MV-4-11 (cell line): ENCODE results near the gene RNF138.
"Not testable (repeated sequence)": the region's sequence is repeated elsewhere in the genome, so short reads cannot be mapped to it uniquely, and the experiment has no call there.

Source experiments
- DNase-seq: peaks from one replicate; lab custom pipeline; 2025; lab: John Stamatoyannopoulos, UW

Gene RNF138

GRCh38 chr18:32095900-32096229 lies 4.2 kb downstream of the RNF138 start:
- no peak for DNase-seq

- no peak for DNase-seq
These were observed 5.3 kb downstream of the RNF138 start for GRCh38 chr18:32096946-32097345.

DNA sequence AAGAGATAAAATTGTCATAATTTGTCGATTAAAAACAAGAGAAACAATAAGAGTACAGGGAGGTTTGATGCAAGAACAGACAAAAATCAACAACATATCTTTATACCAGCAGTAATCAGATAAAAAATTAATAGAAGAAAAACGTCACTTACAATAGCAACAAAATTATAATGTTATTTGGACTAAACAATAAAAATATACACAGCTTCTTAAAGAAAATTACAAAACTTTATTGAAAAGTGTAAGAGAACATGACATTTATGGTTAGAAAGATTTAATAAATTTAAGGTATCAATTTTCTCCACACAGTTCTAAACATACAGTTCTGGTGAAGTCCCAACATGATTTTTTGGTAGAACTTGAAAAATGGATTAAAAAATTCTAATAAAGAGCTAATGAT lies 12.8 kb downstream of the RNF138 start:
- no peak for DNase-seq

DNA sequence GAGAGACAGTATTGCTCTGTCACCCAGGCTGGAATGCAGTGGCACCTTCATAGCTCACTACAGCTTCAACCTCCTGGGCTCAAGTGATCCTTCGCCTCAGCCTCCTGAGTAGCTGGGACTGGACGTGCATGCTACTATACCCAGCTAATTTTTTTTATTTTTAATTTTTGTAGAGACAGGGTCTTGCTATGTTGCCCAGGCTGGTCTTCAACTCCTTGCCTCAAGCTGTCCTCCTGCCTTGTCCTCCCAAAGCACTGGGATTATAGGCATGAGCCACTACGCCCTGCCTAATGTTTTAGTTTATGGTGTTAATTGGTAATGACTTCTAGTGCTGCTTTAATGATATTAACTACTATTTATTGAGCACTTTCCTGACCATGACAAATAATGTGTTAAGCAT lies 18.3 kb downstream of the RNF138 start:
- DNase-seq = no peak

GRCh38 chr18:32111706-32112105 lies 20.0 kb downstream of the RNF138 start:
- no peak for DNase-seq

- no peak for DNase-seq
These were observed 21.2 kb downstream of the RNF138 start for GRCh38 chr18:32112826-32113225.

GRCh38 chr18:32114293-32114942 lies 22.7 kb downstream of the RNF138 start:
- DNase-seq = no peak

GRCh38 chr18:32122039-32122438 lies 30.4 kb downstream of the RNF138 start:
- DNase-seq = no peak

DNA sequence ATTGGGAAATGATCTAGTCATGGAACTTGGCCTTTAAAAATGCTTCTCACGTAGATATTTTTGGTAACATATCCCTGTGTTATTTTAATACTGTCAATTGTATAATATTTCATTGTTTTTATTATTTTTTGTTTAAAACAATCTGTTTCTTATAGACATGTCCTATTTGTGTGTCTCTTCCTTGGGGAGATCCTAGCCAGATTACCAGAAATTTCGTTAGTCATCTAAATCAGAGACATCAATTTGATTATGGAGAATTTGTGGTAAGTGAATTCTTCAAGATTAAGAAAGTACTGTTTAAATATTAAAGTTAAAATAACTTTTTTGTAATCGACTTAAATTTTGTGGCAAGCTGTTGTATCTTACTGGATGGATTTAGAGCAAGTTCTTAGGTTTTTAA lies 34.9 kb downstream of the RNF138 start:
- DNase-seq = no peak

DNA sequence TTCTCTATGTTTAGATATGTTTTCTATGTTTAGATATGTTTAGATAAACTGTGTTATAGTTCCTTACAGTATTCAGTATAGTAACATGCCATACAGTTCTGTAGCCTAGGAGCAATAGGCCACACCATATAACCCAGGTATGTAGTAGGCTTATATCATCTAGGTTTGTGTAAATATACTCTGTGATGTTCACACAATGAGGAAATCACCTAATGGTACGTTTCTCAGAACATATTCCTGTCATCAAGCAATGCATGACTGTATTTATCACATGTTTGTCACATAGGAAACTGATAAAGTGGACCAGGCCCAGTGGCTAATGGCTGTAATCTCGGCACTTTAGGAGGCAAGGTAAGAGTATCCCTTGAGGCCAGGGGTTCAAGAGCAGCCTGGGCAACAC lies 44.0 kb downstream of the RNF138 start:
- no peak for DNase-seq

DNA sequence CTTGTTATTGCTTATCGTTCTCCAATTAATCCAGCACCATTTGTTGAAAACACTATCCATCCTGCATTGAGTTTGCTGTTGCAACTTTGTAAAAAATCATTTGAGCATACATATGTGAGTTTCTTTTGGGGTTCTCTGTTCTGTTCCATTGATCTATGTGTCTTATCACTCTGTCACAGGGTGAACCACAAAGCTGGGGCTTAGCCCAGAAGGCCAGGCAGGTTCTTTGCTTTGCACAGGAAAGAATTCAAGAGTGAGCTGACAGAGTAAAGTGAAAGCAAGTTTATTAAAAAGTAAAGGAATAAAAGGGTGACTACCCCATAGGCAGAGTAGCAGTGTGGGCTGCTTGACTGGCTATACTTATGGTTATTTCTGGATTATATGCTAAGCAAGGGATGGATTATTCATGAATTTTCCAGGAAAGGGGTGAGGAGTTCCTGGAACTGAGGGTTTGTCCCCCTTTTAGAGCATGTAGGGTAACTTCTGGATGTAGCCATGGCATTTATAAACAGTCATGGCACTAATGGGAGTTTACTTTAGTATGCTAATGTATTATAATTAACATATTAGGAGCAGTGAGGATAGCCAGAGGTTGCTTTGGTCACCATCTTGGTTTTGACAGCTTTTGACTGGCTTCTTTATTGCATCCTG lies 46.8 kb downstream of the RNF138 start:
- no peak for DNase-seq

DNA sequence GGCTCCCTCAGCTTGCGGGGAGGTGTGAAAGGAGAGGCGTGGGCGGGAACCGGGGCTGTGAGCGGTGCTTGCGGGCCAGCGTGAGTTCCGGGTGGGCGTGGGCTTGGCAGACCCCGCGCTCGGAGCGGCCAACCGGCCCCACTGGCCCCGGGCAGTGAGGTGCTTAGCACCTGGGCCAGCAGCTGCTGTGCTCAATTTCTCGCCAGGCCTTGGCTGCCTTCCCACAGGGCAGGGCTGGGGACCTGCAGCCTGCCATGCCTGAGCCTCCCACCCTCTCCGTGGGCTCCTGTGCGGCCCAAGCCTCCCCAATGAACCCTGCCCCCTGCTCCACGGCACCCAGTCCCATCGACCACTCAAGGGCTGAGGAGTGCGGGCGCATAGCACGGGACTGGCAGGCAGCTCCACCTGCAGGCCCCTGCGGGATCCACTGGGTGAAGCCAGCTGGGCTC lies 48.2 kb downstream of the RNF138 start:
- no peak for DNase-seq

DNA sequence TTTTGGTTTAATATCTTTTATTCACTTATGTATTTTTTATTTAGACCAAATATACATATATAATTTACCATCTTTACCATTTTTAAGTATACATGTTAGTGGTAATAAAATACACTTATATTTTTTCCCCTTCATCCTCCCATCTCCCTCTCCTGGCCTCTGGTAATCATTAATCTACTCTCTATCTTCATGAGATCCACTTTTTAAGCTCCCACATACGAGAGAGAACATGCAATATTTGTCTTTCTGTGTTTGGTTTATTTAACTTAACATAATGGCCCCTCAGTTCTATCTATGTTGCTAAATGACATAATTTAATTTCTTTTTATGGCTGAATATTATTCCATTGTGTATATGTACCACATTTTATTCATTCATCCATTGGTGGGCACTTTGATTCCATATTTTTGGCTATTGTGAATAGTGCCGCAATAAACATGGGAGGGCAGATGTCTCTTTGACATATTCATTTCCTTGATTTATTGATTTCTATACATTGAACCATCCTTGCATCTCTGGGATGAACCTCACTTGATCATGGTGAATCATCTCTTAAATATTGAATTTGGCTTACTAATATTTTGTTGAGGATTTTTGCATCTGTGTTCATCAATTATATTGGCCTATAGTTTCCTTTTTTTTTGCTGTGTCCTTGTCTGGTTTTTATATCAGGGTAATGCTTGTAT lies 56.7 kb downstream of the RNF138 start:
- no peak for DNase-seq

- DNase-seq = no peak
These were observed 61.2 kb downstream of the RNF138 start for GRCh38 chr18:32152705-32153448.

DNA sequence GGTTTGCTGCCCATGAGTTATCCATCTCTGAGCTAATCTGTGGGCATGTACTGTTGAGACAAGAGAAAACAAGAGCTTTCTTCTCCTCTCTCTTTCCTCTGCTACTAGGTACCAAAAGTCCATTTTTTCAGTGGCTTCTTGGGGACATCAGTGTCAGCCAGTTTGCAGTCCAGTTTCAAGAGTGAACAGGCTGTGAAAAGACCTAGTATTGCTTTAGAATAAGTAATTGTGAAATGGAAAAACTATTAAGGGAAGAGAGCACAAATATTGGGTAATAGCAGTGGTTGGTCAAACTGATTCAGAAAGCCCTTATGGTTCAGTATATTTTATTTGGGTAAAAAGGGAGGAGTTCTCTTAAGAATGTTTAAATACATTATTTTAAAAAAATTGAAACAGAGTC lies 65.2 kb downstream of the RNF138 start:
- DNase-seq = peak; percentile 9

- no peak for DNase-seq
These were observed 65.9 kb downstream of the RNF138 start for GRCh38 chr18:32157580-32157979.

DNA sequence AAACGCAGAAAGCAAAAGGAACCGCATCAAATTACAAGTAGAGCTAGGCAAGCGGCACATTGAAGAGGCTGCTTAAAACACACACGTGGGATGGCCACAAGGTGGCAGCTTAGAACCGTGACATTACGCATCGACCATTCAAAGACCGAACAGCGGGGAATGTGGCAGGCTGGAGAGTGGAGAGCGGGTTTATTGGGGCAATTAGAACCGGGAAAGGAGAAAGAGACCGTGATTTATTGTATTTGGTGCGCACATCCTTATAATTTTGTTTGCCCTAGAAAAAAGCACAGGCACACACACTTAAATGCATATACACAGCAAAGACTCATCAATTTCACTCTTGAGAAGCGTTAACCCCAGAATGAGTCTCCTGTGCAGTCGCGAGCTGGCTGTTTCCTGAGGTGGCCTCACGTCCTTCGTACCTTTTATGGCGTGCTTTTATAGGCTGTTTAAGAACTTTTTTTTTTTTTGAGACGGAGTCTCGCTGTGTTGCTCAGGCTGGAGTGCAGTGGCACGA lies 66.5 kb downstream of the RNF138 start:
- peak; percentile 72 for DNase-seq

GRCh38 chr18:32158631-32159030 lies 67.0 kb downstream of the RNF138 start:
- not testable (repeated sequence) for DNase-seq

GRCh38 chr18:32160547-32160946 lies 68.9 kb downstream of the RNF138 start:
- no peak for DNase-seq

DNA sequence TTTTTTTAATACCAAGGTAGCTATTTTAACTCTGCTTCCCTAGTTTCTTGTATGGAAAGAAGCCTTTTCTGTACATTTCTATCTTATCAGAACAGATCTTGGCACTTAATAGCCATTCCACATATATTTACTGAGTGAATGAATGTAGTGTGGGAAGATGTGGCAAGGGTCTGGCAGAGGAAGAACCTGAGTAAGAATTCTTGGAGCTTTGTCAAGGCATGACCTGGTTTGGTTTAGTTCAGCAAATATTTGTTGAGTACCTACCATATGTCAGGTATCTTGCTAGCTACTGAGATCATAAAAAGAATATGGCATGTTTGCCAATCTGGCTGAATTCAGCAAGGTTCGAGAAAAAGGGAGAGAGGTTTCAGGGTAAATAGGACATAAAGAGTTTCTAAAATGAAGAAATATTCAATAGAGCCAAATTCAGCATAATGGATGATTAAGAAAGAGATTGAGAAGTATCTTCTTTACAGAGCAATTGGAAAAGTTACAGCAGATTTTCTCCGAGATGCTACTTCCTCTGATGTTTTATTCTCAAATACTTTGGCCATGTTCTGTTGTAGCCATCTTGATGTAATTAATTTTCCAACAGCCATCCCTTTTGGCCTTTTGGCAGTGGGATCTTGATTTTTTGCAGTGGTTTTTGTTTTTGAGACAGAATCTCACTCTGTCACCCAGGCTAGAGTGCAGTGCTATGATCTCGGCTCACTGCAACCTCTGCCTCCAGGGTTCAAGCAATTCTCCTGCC lies 76.5 kb downstream of the RNF138 start:
- no peak for DNase-seq

- no peak for DNase-seq
These were observed 82.0 kb downstream of the RNF138 start for GRCh38 chr18:32173654-32174053.

- no peak for DNase-seq
These were observed 83.0 kb downstream of the RNF138 start for GRCh38 chr18:32174719-32175118.
